NCI-H510A treated with DMSO at 0.1 percent for 48 hours (cell line): ENCODE data around the gene GNGT2.

Experiments
- DNase-seq: peaks from one replicate; lab custom pipeline; 2025; lab: John Stamatoyannopoulos, UW

The GNGT2 gene

GRCh38 chr17:49229076-49229804 lies 18.9 kb upstream of the GNGT2 start:
- no peak for DNase-seq

- peak; percentile 79 for DNase-seq
Observed at GRCh38 chr17:49227436-49228261, 17.3 kb upstream of the GNGT2 start.

GRCh38 chr17:49226771-49227435 lies 16.5 kb upstream of the GNGT2 start:
- DNase-seq: no peak

- DNase-seq: no peak
Observed at GRCh38 chr17:49225554-49226236, 15.3 kb upstream of the GNGT2 start.

- no peak for DNase-seq
Observed at GRCh38 chr17:49224997-49225337, 14.6 kb upstream of the GNGT2 start.

- peak; percentile 78 for DNase-seq
Observed at GRCh38 chr17:49224198-49224996, 14.0 kb upstream of the GNGT2 start.

- DNase-seq: peak; percentile 68
Observed at GRCh38 chr17:49223517-49224197, 13.3 kb upstream of the GNGT2 start.

- no peak for DNase-seq
Observed at GRCh38 chr17:49223168-49223516, 12.8 kb upstream of the GNGT2 start.

GRCh38 chr17:49219987-49220386 lies 9.6 kb upstream of the GNGT2 start:
- no peak for DNase-seq

- no peak for DNase-seq
Observed at GRCh38 chr17:49218941-49219913, 8.9 kb upstream of the GNGT2 start.

GRCh38 chr17:49217651-49218413 lies 7.5 kb upstream of the GNGT2 start:
- no peak for DNase-seq

GRCh38 chr17:49216953-49217650 lies 6.7 kb upstream of the GNGT2 start:
- DNase-seq: no peak

- no peak for DNase-seq
Observed at GRCh38 chr17:49216482-49216881, 6.1 kb upstream of the GNGT2 start.

GRCh38 chr17:49214676-49215360 lies 4.4 kb upstream of the GNGT2 start:
- DNase-seq: no peak

GRCh38 chr17:49213847-49214246 lies 3.5 kb upstream of the GNGT2 start:
- no peak for DNase-seq

GRCh38 chr17:49213399-49213798 lies 3.0 kb upstream of the GNGT2 start:
- DNase-seq: no peak

GRCh38 chr17:49209061-49209571 lies 1.3 kb downstream of the GNGT2 start:
- DNase-seq: no peak

GRCh38 chr17:49204516-49204915 lies 5.9 kb downstream of the GNGT2 start:
- no peak for DNase-seq
